ENCODE results near the gene GATD1.

DNA sequence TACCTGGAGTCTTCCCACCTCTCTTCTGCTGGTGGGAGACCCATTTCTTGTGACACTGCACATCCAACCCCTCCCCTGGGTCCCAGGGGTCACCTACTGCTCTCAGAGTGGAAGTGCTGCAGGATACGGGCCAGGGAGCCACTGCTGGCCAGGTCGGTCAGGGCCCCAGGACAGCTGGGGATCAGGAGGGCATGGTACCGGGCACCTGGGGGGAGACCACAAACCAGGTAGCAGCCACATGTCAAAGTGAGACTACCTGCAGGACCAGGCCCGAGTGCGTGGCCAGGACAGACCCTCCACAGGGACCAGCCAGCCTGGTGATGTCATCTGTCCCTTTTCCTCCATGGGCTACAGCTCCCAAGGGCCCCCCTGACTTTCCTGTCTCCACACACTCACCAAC is 3.9 kb downstream of the GATD1 start:
- no peak for TF ChIP-seq U2AF1 (optimal IDR thresholded peaks at IDR 0.05; ENCODE audit: low read depth, low read length)
- TF ChIP-seq ATF7 (IDR thresholded peaks at IDR 0.05) = no peak
- TF ChIP-seq CBX2 (IDR thresholded peaks at IDR 0.05; ENCODE audit: insufficient read depth, low read length, poor library complexity, severe bottlenecking) = no peak
- TF ChIP-seq SP2 (IDR thresholded peaks at IDR 0.05; ENCODE audit: extremely low read depth, low read depth, low read length, poor library complexity, severe bottlenecking) = no peak
- TF ChIP-seq, protein P1, sequence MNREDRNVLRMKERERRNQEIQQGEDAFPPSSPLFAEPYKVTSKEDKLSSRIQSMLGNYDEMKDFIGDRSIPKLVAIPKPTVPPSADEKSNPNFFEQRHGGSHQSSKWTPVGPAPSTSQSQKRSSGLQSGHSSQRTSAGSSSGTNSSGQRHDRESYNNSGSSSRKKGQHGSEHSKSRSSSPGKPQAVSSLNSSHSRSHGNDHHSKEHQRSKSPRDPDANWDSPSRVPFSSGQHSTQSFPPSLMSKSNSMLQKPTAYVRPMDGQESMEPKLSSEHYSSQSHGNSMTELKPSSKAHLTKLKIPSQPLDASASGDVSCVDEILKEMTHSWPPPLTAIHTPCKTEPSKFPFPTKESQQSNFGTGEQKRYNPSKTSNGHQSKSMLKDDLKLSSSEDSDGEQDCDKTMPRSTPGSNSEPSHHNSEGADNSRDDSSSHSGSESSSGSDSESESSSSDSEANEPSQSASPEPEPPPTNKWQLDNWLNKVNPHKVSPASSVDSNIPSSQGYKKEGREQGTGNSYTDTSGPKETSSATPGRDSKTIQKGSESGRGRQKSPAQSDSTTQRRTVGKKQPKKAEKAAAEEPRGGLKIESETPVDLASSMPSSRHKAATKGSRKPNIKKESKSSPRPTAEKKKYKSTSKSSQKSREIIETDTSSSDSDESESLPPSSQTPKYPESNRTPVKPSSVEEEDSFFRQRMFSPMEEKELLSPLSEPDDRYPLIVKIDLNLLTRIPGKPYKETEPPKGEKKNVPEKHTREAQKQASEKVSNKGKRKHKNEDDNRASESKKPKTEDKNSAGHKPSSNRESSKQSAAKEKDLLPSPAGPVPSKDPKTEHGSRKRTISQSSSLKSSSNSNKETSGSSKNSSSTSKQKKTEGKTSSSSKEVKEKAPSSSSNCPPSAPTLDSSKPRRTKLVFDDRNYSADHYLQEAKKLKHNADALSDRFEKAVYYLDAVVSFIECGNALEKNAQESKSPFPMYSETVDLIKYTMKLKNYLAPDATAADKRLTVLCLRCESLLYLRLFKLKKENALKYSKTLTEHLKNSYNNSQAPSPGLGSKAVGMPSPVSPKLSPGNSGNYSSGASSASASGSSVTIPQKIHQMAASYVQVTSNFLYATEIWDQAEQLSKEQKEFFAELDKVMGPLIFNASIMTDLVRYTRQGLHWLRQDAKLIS (CRISPR knock-in tag; IDR thresholded peaks at IDR 0.05) = no peak
- TF ChIP-seq CEBPB (tag; IDR thresholded peaks at IDR 0.05) = no peak
- TF ChIP-seq ZC3H4 (CRISPR knock-in tag; IDR thresholded peaks at IDR 0.05; ENCODE audit: borderline replicate concordance) = no peak
- no peak for TF ChIP-seq TBL1XR1 (IDR thresholded peaks at IDR 0.05; ENCODE audit: low read length in 2 of 2)
- TF ChIP-seq, protein P2, sequence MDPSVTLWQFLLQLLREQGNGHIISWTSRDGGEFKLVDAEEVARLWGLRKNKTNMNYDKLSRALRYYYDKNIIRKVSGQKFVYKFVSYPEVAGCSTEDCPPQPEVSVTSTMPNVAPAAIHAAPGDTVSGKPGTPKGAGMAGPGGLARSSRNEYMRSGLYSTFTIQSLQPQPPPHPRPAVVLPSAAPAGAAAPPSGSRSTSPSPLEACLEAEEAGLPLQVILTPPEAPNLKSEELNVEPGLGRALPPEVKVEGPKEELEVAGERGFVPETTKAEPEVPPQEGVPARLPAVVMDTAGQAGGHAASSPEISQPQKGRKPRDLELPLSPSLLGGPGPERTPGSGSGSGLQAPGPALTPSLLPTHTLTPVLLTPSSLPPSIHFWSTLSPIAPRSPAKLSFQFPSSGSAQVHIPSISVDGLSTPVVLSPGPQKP (CRISPR knock-in tag; IDR thresholded peaks at IDR 0.05) = no peak
- TF ChIP-seq ZFX (CRISPR knock-in tag; IDR thresholded peaks at IDR 0.05) = no peak

All from K562 (cell line).